GM23338 (cell line): Measurements from ENCODE around the gene ZSCAN26. TPM values are rescaled to one million over a fixed set of nuclear protein-coding genes. Genes with fewer than 3 reads are reported as not detected.

Source experiments
- ATAC-seq: fragments of 200-7000 bp; cut with Tn5 transposase; 3 replicates; pipeline ENCODE4 v1.9.1; 2020
- DNase-seq: peaks from one replicate; pipeline ENCODE4 v3.0.0-alpha.2; 2015; ENCODE audit warnings: low spot score
- H2AFZ ChIP-seq: fragments of 200-600 bp; sonication (generic); 2 replicates; pipeline ENCODE4 v1.8.0; 2016; ENCODE audit warnings: antibody characterized with exemption, mild to moderate bottlenecking, moderate library complexity
- H3F3A ChIP-seq: fragments of 200-600 bp; sonication (generic); replicated peaks from 2 replicates; pipeline ENCODE4 v1.8.0; 2017; ENCODE audit warnings: antibody characterized with exemption, mixed run types, low read depth
- H3K27ac ChIP-seq: fragments of 200-600 bp; sonication (generic); 2 replicates; pipeline ENCODE4 v1.6.1; 2016; ENCODE audit warnings: low read depth
- H3K27me3 ChIP-seq: fragments of 200-600 bp; sonication (generic); 2 replicates; pipeline ENCODE4 v1.8.0; 2016; ENCODE audit warnings: mild to moderate bottlenecking, mixed run types, moderate library complexity; ENCODE audit not compliant: insufficient read depth
- H3K36me3 ChIP-seq: fragments of 200-600 bp; sonication (generic); 2 replicates; pipeline ENCODE4 v1.8.0; 2016; ENCODE audit warnings: mild to moderate bottlenecking; ENCODE audit not compliant: insufficient read depth
- H3K4me1 ChIP-seq: fragments of 200-600 bp; sonication (generic); 2 replicates; pipeline ENCODE4 v1.8.0; 2016; ENCODE audit warnings: mild to moderate bottlenecking, moderate library complexity; ENCODE audit not compliant: insufficient read depth
- H3K4me2 ChIP-seq: fragments of 200-600 bp; sonication (generic); 2 replicates; pipeline ENCODE4 v1.7.1; 2017; ENCODE audit warnings: mixed run types
- H3K4me3 ChIP-seq: fragments of 200-600 bp; sonication (generic); 2 replicates; pipeline ENCODE4 v1.6.1; 2016; ENCODE audit warnings: mixed run types
- H3K79me2 ChIP-seq: fragments of 200-600 bp; sonication (generic); replicated peaks from 2 replicates; pipeline ENCODE4 v1.8.0; 2017; ENCODE audit warnings: mild to moderate bottlenecking; ENCODE audit not compliant: insufficient read depth
- H3K9me2 ChIP-seq: fragments of 200-600 bp; sonication (generic); 2 replicates; pipeline ENCODE4 v1.8.0; 2017; ENCODE audit not compliant: insufficient read depth
- H4K20me1 ChIP-seq: fragments of 200-600 bp; sonication (generic); replicated peaks from 2 replicates; pipeline ENCODE4 v1.8.0; 2017; ENCODE audit warnings: mild to moderate bottlenecking; ENCODE audit not compliant: insufficient read depth
- H3K27ac Mint-ChIP-seq: 2 replicates; pipeline ENCODE4 v1.8.0; 2020; ENCODE audit warnings: inconsistent platforms, mild to moderate bottlenecking, moderate library complexity, mixed read lengths
- H3K27me3 Mint-ChIP-seq: 3 replicates; pipeline ENCODE4 v1.8.0; 2022; ENCODE audit warnings: low read depth, mild to moderate bottlenecking, moderate library complexity, mixed read lengths, inconsistent platforms; ENCODE audit not compliant: insufficient read depth, poor library complexity
- H3K36me3 Mint-ChIP-seq: 3 replicates; pipeline ENCODE4 v1.8.0; 2021; ENCODE audit warnings: low read depth, mild to moderate bottlenecking, inconsistent platforms, moderate library complexity, mixed read lengths
- H3K4me1 Mint-ChIP-seq: 3 replicates; pipeline ENCODE4 v1.8.0; 2020; ENCODE audit warnings: mild to moderate bottlenecking, inconsistent platforms, mixed read lengths
- H3K4me3 Mint-ChIP-seq: 3 replicates; pipeline ENCODE4 v1.8.0; 2021; ENCODE audit warnings: moderate library complexity, mild to moderate bottlenecking, inconsistent platforms, mixed read lengths
- H3K9me3 Mint-ChIP-seq: 3 replicates; pipeline ENCODE4 v1.8.0; 2020; ENCODE audit warnings: moderate library complexity, mild to moderate bottlenecking, inconsistent platforms, mixed read lengths
- CTCF ChIP-seq, 2 experiments: fragments of 200-600 bp in 1 of 2; sonication (generic) in 1 of 2; conservative IDR thresholded peaks; 2 replicates each; pipeline versions ENCODE4 v1.5.1 to v1.6.1; 2016 to 2017; ENCODE audit warnings: antibody characterized with exemption in 2 of 2, low read depth in 2 of 2, mild to moderate bottlenecking in 2 of 2, moderate library complexity in 1 of 2
- ETS1 ChIP-seq: IDR thresholded peaks from 2 replicates; pipeline ENCODE4 v1.6.1; 2016; ENCODE audit warnings: antibody characterized with exemption
- EZH2phosphoT487 ChIP-seq: fragments of 200-600 bp; sonication (generic); IDR thresholded peaks from one replicate; pipeline ENCODE4 v1.8.1; 2018; ENCODE audit warnings: antibody characterized with exemption; ENCODE audit not compliant: unreplicated experiment
- JUNB ChIP-seq: IDR thresholded peaks from one replicate; pipeline ENCODE4 v1.6.1; 2016; ENCODE audit warnings: antibody characterized with exemption; ENCODE audit not compliant: unreplicated experiment
- POLR2AphosphoS5 ChIP-seq: IDR thresholded peaks from 2 replicates; pipeline ENCODE4 v1.6.1; 2016; ENCODE audit warnings: antibody characterized with exemption, low read depth
- REST ChIP-seq: IDR thresholded peaks from one replicate; pipeline ENCODE4 v1.6.1; 2018; ENCODE audit warnings: antibody characterized with exemption; ENCODE audit not compliant: unreplicated experiment
- STAT1 ChIP-seq: IDR thresholded peaks from one replicate; pipeline ENCODE4 v1.6.1; 2016; ENCODE audit warnings: antibody characterized with exemption; ENCODE audit not compliant: unreplicated experiment
- ZNF331 ChIP-seq: fragments of 250-450 bp; sonication (Bioruptor Pico); IDR thresholded peaks from 2 replicates; pipeline ENCODE4 v1.5.0; 2020; ENCODE audit warnings: low read depth, mild to moderate bottlenecking, moderate library complexity
- polyA plus RNA-seq: library from polyadenylated mRNA; unstranded; fragments of >200 nt; fragmentation: Nextera tagmentation; extraction: Ambion mirVana; gene quantifications from 2 replicates; pipeline ENCODE4 v1.2.1, GENCODE V29; 2016
- total RNA-seq: library from RNA; depleted of rRNA; stranded (reverse); fragments of >200 nt; shearing (Covaris generic); gene quantifications from 2 replicates; pipeline ENCODE4 v1.2.3, GENCODE V29; 2014

The ZSCAN26 gene
- total and polyA plus RNA-seq, 2 experiments from 2014 or later: 6.5 to 10.2 TPM

- no peak for TF ChIP-seq ETS1
- TF ChIP-seq ZNF331 (CRISPR knock-in tag): no peak
- no peak for TF ChIP-seq POLR2AphosphoS5
- TF ChIP-seq CTCF (conservative IDR thresholded peaks at IDR 0.05; ENCODE audit: low read depth in 2 of 2): no peak
- no peak for TF ChIP-seq STAT1
- no peak for TF ChIP-seq JUNB
- no peak for TF ChIP-seq REST
- TF ChIP-seq EZH2phosphoT487: no peak
These were observed 57.0 kb downstream of the ZSCAN26 start (continued) for GRCh38 chr6:28323813-28324424.

- H3F3A ChIP-seq: no peaks in the 10 kb centered on the region
- no peaks in the 10 kb centered on the region for H3K4me1 ChIP-seq
- Mint-ChIP-seq H3K27ac (no peak overlapping the region), H3K4me3 (no peak overlapping the region), H3K9me3 (peaks cover 44% of the 10 kb centered on the region), H3K27me3 (peaks cover 4% of the 10 kb centered on the region), H3K36me3 (peaks cover 58% of the 10 kb centered on the region), H3K4me1 (no peaks in the 10 kb centered on the region)
- no peaks in the 10 kb centered on the region for H4K20me1 ChIP-seq
- no peak overlapping the region for H2AFZ ChIP-seq
- H3K9me2 ChIP-seq: no peaks in the 10 kb centered on the region
- H3K36me3 ChIP-seq: peaks cover 28% of the 10 kb centered on the region
- H3K27me3 ChIP-seq: no peaks in the 10 kb centered on the region
- no peak overlapping the region for H3K4me2 ChIP-seq
- H3K4me3 ChIP-seq: no peak overlapping the region
- no peak for DNase-seq
- no peaks in the 10 kb centered on the region for H3K79me2 ChIP-seq
- H3K27ac ChIP-seq: no peak overlapping the region
- ATAC-seq: no peak
- TF ChIP-seq REST (no peak), JUNB (no peak), CTCF (conservative IDR thresholded peaks at IDR 0.05; ENCODE audit: low read depth in 2 of 2) (no peak), STAT1 (no peak), EZH2phosphoT487 (no peak), POLR2AphosphoS5 (no peak)
These were observed 59.5 kb downstream of the ZSCAN26 start for GRCh38 chr6:28326371-28326948.
